GM12878 (cell line): ENCODE results near the gene SPDYC. TPM values are rescaled to one million over a fixed set of nuclear protein-coding genes. Genes with fewer than 3 reads are reported as not detected.

Experiments used
- ATAC-seq: fragments of 200-7000 bp; cut with Tn5 transposase; 3 replicates; pipeline ENCODE4 v1.9.1; 2020; ENCODE audit warnings: mild to moderate bottlenecking, moderate library complexity
- BruUV-seq: library from RNA; stranded (reverse); fragments of 400-500 nt; replicated peaks from 2 replicates; lab custom pipeline; 2021; lab: Mats Ljungman, UMichigan
- CTCF ChIA-PET: fragments of 300-600 bp; sonication (Branson Sonifier 250); formaldehyde crosslinking; extraction: SDS; loops from one replicate; lab custom pipeline; 2021; ENCODE audit warnings: inconsistent platforms; lab: Yijun Ruan, JAX
- POLR2A ChIA-PET: fragments of 350-600 bp; formaldehyde crosslinking; extraction: SDS; loops from one replicate; lab custom pipeline; 2021; ENCODE audit warnings: inconsistent platforms; lab: Charles Lee
- RAD21 ChIA-PET: fragments of 300-600 bp; sonication (Branson Sonifier 250); formaldehyde crosslinking; loops from one replicate; lab custom pipeline; 2023; ENCODE audit warnings: antibody characterized with exemption; ENCODE audit not compliant: unreplicated experiment; lab: Charles Lee
- SMC1A ChIA-PET: fragments of 300-600 bp; sonication (Branson Sonifier 250); formaldehyde crosslinking; loops from one replicate; lab custom pipeline; 2023; ENCODE audit not compliant: unreplicated experiment, uncharacterized antibody; lab: Charles Lee
- DNase-seq: peaks from one replicate; pipeline ENCODE4 v3.0.0-alpha.2; 2011; ENCODE audit warnings: low read depth, low spot score
- FAIRE-seq: peaks from 3 replicates; lab custom pipeline; 2011; peaks lifted over from hg19 to GRCh38; lab: Jason Lieb, UNC
- H2AFZ ChIP-seq: 2 replicates; pipeline ENCODE4 v1.6.0; 2011; ENCODE audit warnings: low read depth, low read length, control low read depth; ENCODE audit not compliant: control insufficient read depth
- H3K27ac ChIP-seq: 2 replicates; pipeline ENCODE4 v1.5.1; 2011; ENCODE audit warnings: control low read depth; ENCODE audit not compliant: control insufficient read depth, insufficient read depth
- H3K27me3 ChIP-seq, 2 experiments: replicated peaks in 1 of 2; 2 replicates each; pipeline versions ENCODE4 v1.6.0 to v1.6.1; 2011; ENCODE audit warnings: low read length in 1 of 2; ENCODE audit not compliant: control insufficient read depth in 2 of 2, insufficient read depth in 2 of 2
- H3K36me3 ChIP-seq, 2 experiments: 2 replicates each; pipeline ENCODE4 v1.5.1; 2011; ENCODE audit warnings: low read length in 1 of 2; ENCODE audit not compliant: control insufficient read depth in 2 of 2, insufficient read depth in 2 of 2
- H3K4me1 ChIP-seq: 2 replicates; pipeline ENCODE4 v1.6.1; 2011; ENCODE audit warnings: mild to moderate bottlenecking, low read length, moderate library complexity, mixed read lengths; ENCODE audit not compliant: control insufficient read depth, insufficient read depth
- H3K4me2 ChIP-seq: 2 replicates; pipeline ENCODE4 v1.6.0; 2011; ENCODE audit warnings: control low read depth; ENCODE audit not compliant: control insufficient read depth, insufficient read depth
- H3K4me3 ChIP-seq: fragments of 200-600 bp; sonication (generic); 2 replicates; pipeline ENCODE4 v1.5.1; 2016
- H3K79me2 ChIP-seq: 2 replicates; pipeline ENCODE4 v1.6.0; 2011; ENCODE audit warnings: low read length; ENCODE audit not compliant: control insufficient read depth, insufficient read depth
- H3K9ac ChIP-seq: 2 replicates; pipeline ENCODE4 v1.8.0; 2011; ENCODE audit warnings: low read length, control low read depth, mixed read lengths; ENCODE audit not compliant: control insufficient read depth, insufficient read depth
- H3K9me3 ChIP-seq: replicated peaks from 3 replicates; pipeline ENCODE4 v1.5.1; 2011; ENCODE audit warnings: mild to moderate bottlenecking, low read length; ENCODE audit not compliant: control insufficient read depth, insufficient read depth
- H4K20me1 ChIP-seq: 2 replicates; pipeline ENCODE4 v1.6.0; 2011; ENCODE audit not compliant: control insufficient read depth, insufficient read depth
- IKZF2 ChIP-seq, 2 experiments: fragments of 450-650 bp; IDR thresholded peaks; 2 replicates each; pipeline ENCODE4 v1.6.1; 2017; ENCODE audit warnings: mild to moderate bottlenecking in 2 of 2, moderate library complexity in 2 of 2
- MTA2 ChIP-seq: fragments of 450-650 bp; IDR thresholded peaks from 2 replicates; pipeline ENCODE4 v1.6.1; 2016; ENCODE audit warnings: low read depth, mild to moderate bottlenecking, moderate library complexity
- POLR2A ChIP-seq: IDR thresholded peaks from 2 replicates; pipeline ENCODE4 v1.6.1; 2011; ENCODE audit warnings: low read depth, mild to moderate bottlenecking, low read length
- RB1 ChIP-seq: fragments of 450-650 bp; formaldehyde crosslinking; IDR thresholded peaks from 2 replicates; pipeline ENCODE4 v1.6.1; 2017; ENCODE audit warnings: mild to moderate bottlenecking, borderline replicate concordance
- SP1 ChIP-seq: IDR thresholded peaks from one replicate; pipeline ENCODE4 v1.6.1; 2011; ENCODE audit warnings: low read depth, low read length
- ZNF687 ChIP-seq: fragments of 450-650 bp; IDR thresholded peaks from 2 replicates; pipeline ENCODE4 v1.6.1; 2017; ENCODE audit warnings: mild to moderate bottlenecking, moderate library complexity
- WGBS: methylation state at CpG from one replicate; pipeline ENCODE4 v1.1.6; 2016; ENCODE audit warnings: low lambda C conversion rate; ENCODE audit not compliant: insufficient replicate concordance, insufficient coverage; ENCODE audit errors: missing lambda C conversion rate; 5-methylcytosine and 5-hydroxymethylcytosine counted together
- in situ Hi-C: fragments of 300-500 bp; cut with MboI; formaldehyde crosslinking; loops from 9 replicates; pipeline ENCODE4 v1.14.3; 2018; ENCODE audit warnings: mixed read lengths
- intact Hi-C: fragments of 100-400 bp; cut with micrococcal nuclease; formaldehyde crosslinking; loops from one replicate; pipeline ENCODE4 v1.14.2; 2022; ENCODE audit not compliant: unreplicated experiment
- polyA plus RNA-seq, 11 experiments: library from polyadenylated mRNA; depleted of rRNA in 4 of 11; unstranded in 6 of 11; stranded (reverse) in 5 of 11; fragments of >200 nt; fragmentation: Nextera tagmentation in 4 of 11; fragmentation: Illumina TruSeq in 1 of 11; extraction: Ambion mirVana in 4 of 11; extraction: Trizol in 1 of 11; gene quantifications; 1 replicate in 1 of 11; 2 replicates in 10 of 11; pipeline versions ENCODE4 v1.2.1 to v1.2.3, GENCODE V29; 2011 to 2016; ENCODE audit warnings: inconsistent platforms in 2 of 11, missing spikeins in 2 of 11, low read depth in 1 of 11
- total RNA-seq, 4 experiments: library from RNA; depleted of rRNA in 3 of 4; stranded (reverse); fragments of >200 nt in 3 of 4; fragmentation: Illumina TruSeq in 1 of 4; extraction: Trizol in 1 of 4; gene quantifications; 2 replicates each; pipeline versions ENCODE4 v1.2.1 to v1.2.3, GENCODE V29; 2013 to 2021
- TF ChIP-seq, protein P1 (sequence below), 3 experiments: IDR thresholded peaks in 2 of 3; conservative IDR thresholded peaks in 1 of 3; 2 replicates each; pipeline ENCODE4 v1.5.1; 2011; ENCODE audit warnings: low read depth in 3 of 3, low read length in 3 of 3, mild to moderate bottlenecking in 3 of 3, control low read depth in 2 of 3, moderate library complexity in 2 of 3, inconsistent platforms in 1 of 3, mixed read lengths in 1 of 3; ENCODE audit not compliant: control insufficient read depth in 2 of 3, insufficient read depth in 1 of 3; ENCODE audit errors: extremely low read depth in 1 of 3
- TF ChIP-seq, protein P2 (sequence below): fragments of 450-650 bp; IDR thresholded peaks from 2 replicates; pipeline ENCODE4 v1.6.1; 2016; ENCODE audit warnings: mild to moderate bottlenecking

The SPDYC gene
- total and polyA plus RNA-seq, 10 of the 15 experiments (the other 5 are each of a cell fraction or from before 2014, with no cell fraction given) = not detected

DNA sequence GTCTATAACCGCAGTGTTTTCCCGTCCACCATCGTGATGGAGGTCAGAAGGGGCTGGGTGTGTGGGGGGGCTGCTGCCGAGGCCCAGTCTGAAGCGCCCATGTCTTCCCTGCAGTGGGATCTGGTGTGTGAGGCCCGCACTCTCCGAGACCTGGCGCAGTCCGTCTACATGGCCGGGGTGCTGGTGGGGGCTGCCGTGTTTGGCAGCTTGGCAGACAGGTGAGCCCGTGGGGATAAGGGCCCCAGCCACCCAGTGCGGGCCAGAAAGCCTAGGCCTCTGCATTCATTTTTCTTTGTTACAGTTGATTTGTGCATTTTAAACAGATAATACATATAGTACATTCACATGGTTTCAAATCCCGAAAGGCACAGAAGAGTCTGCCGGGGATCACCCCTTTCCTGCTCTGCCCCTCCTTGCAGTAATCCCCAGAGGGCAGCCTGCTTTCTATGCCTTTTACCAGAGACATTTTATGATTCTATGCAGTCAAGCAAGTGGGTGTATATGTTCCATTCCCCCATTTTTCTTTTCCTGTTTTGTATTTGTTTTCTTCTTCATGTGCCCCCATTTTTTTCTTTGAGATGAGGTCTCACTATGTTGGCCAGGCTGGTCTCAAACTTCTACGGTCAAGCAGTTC is 44.3 kb downstream of the SPDYC start:
- POLR2A ChIA-PET = no interaction called here
- no peak overlapping the region for H3K4me2 ChIP-seq
- CTCF ChIA-PET = interaction anchor here (1.0 to 1.1 kb wide), 2 partner anchors 10 to 138 kb away, joined by 3 to 4 read pairs; no protein-coding TSS in a partner anchor
- no peak overlapping the region for H2AFZ ChIP-seq
- TF ChIP-seq RB1 (no peak), POLR2A (0 out of 2 replicates have a peak, but pooled peaks have one; percentile 26)
- peaks cover 0 to 6% of the 10 kb centered on the region in 2 experiments; a peak in 2 of 4 replicates for H3K36me3 ChIP-seq
- no peaks in the 10 kb centered on the region for H3K9me3 ChIP-seq
- no TSS peak for BruUV-seq
- H3K27ac ChIP-seq = no peak overlapping the region
- no peak for DNase-seq
- no peak for FAIRE-seq
- H3K4me3 ChIP-seq = no peak overlapping the region
- H3K4me1 ChIP-seq = peaks cover 7% of the 10 kb centered on the region
- SMC1A ChIA-PET = interaction anchor here (0.6 kb wide), 1 partner anchor 1302 kb away, joined by 3 read pairs; no protein-coding TSS in a partner anchor
- intact Hi-C loops (no loop called here), in situ Hi-C loops (no loop called here)
- H4K20me1 ChIP-seq = no peaks in the 10 kb centered on the region
- RAD21 ChIA-PET = interaction anchor here (0.7 to 0.9 kb wide), 2 partner anchors 11 to 14 kb away, joined by 3 to 4 read pairs; no protein-coding TSS in a partner anchor
- H3K79me2 ChIP-seq = no peaks in the 10 kb centered on the region
- no peak overlapping the region for H3K9ac ChIP-seq
- no peak for ATAC-seq
- 61% methylated on average over 16 of the region's 16 CpGs for WGBS
- H3K27me3 ChIP-seq = no peaks in the 10 kb centered on the region

- no peak for DNase-seq
- ChIA-PET POLR2A (no interaction called here), RAD21 (interaction anchor here (0.9 kb wide), 1 partner anchor 10 kb away, joined by 4 read pairs; no protein-coding TSS in a partner anchor), SMC1A (no interaction called here), CTCF (interaction anchor here (1.0 kb wide), 1 partner anchor 11 kb away, joined by 3 read pairs; no protein-coding TSS in a partner anchor)
- H3K9ac ChIP-seq = no peak overlapping the region
- 67% methylated on average over 24 of the region's 24 CpGs for WGBS
- BruUV-seq = no TSS peak
- peaks cover 7% of the 10 kb centered on the region for H3K4me1 ChIP-seq
- in situ Hi-C loops = no loop called here
- no peak overlapping the region for H3K4me2 ChIP-seq
- FAIRE-seq = no peak
- H2AFZ ChIP-seq = no peak overlapping the region
- peaks cover 0 to 4% of the 10 kb centered on the region in 2 experiments; a peak in 2 of 4 replicates for H3K36me3 ChIP-seq
- H3K27ac ChIP-seq = no peak overlapping the region
- no peaks in the 10 kb centered on the region for H3K27me3 ChIP-seq
- no peak for ATAC-seq
- H4K20me1 ChIP-seq = no peaks in the 10 kb centered on the region
- intact Hi-C loops = no loop called here
- no peak overlapping the region for H3K4me3 ChIP-seq
- no peaks in the 10 kb centered on the region for H3K9me3 ChIP-seq
- no peaks in the 10 kb centered on the region for H3K79me2 ChIP-seq
- TF ChIP-seq IKZF2 (IDR thresholded peaks at IDR 0.05) = no peak
- TF ChIP-seq, protein P1, sequence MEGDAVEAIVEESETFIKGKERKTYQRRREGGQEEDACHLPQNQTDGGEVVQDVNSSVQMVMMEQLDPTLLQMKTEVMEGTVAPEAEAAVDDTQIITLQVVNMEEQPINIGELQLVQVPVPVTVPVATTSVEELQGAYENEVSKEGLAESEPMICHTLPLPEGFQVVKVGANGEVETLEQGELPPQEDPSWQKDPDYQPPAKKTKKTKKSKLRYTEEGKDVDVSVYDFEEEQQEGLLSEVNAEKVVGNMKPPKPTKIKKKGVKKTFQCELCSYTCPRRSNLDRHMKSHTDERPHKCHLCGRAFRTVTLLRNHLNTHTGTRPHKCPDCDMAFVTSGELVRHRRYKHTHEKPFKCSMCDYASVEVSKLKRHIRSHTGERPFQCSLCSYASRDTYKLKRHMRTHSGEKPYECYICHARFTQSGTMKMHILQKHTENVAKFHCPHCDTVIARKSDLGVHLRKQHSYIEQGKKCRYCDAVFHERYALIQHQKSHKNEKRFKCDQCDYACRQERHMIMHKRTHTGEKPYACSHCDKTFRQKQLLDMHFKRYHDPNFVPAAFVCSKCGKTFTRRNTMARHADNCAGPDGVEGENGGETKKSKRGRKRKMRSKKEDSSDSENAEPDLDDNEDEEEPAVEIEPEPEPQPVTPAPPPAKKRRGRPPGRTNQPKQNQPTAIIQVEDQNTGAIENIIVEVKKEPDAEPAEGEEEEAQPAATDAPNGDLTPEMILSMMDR (IDR thresholded peaks at IDR 0.05 in 2 of 3, conservative IDR thresholded peaks at IDR 0.05 in 1 of 3; ENCODE audit: control insufficient read depth in 2 of 3, extremely low read depth in 1 of 3, insufficient read depth in 1 of 3, low read depth in 3 of 3, low read length in 3 of 3) = no peak
- TF ChIP-seq, protein P2, sequence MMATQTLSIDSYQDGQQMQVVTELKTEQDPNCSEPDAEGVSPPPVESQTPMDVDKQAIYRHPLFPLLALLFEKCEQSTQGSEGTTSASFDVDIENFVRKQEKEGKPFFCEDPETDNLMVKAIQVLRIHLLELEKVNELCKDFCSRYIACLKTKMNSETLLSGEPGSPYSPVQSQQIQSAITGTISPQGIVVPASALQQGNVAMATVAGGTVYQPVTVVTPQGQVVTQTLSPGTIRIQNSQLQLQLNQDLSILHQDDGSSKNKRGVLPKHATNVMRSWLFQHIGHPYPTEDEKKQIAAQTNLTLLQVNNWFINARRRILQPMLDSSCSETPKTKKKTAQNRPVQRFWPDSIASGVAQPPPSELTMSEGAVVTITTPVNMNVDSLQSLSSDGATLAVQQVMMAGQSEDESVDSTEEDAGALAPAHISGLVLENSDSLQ = peak; percentile 90
- no peak for TF ChIP-seq MTA2
- TF ChIP-seq SP1 = no peak
- no peak for TF ChIP-seq ZNF687
Measured at GRCh38 chr11:65215441-65216076, 45.5 kb downstream of the SPDYC start.
